ENCODE data around the gene OR10H5.

GRCh38 chr19:15782211-15782610 lies 5.2 kb upstream of the OR10H5 start:
- TF ChIP-seq CTCF (IDR thresholded peaks at IDR 0.05) (no peak), POLR2A (IDR thresholded peaks at IDR 0.05) (no peak)
